Islet precursor cell (in vitro differentiated cells): ENCODE measurements around the gene FFAR3.

Source experiments
- DNase-seq: peaks from one replicate; pipeline ENCODE4 v3.0.0-alpha.2; 2018

Gene FFAR3

DNA sequence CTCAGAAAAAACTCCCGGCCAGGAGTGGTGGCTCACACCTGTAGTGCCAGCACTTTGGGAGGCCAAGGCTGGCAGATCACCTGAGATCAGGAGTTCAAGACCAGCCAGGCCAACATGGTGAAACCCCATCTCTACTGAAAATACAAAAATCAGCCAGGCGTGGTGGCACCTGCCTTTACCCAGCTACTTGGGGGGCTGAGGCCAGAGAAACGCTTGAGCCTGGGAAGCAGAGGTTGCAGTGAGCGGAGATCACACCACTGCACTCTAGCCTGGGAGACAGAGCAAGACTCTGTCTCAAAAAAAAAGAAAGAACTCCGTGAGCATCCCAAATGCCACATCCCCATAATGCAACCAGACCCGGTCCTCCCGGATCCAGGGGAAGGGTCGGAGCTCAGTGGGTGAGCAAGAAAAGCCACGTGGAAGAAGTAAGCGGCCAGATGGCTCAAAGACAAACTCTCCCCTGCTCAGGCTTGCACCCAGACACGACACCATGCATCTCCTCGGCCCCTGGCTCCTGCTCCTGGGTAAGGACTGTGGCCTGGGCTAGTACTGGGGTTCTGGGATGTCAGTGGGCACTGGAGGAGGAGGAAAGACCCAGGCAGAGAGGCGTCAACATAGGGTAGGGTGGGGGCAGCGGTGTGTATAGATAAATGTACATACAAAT lies 26.6 kb upstream of the FFAR3 start:
- no peak for DNase-seq

DNA sequence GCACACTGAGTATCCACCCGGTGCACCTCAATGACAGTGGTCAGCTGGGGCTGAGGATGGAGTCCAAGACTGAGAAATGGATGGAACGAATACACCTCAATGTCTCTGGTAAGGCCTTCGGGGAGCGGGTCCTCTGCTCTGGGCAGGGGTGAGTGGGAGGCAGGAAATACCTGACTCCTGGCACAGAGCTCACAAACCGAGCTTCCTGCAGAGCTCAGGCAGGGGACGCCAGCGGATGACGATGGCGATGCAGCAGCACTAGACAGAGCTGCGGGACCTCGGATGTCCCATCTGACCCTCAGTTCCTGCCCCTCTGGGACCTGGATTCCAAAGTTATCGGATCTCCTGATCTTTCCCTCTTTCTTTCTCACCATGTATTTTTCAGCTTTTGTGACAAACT lies 25.4 kb upstream of the FFAR3 start:
- no peak for DNase-seq

DNA sequence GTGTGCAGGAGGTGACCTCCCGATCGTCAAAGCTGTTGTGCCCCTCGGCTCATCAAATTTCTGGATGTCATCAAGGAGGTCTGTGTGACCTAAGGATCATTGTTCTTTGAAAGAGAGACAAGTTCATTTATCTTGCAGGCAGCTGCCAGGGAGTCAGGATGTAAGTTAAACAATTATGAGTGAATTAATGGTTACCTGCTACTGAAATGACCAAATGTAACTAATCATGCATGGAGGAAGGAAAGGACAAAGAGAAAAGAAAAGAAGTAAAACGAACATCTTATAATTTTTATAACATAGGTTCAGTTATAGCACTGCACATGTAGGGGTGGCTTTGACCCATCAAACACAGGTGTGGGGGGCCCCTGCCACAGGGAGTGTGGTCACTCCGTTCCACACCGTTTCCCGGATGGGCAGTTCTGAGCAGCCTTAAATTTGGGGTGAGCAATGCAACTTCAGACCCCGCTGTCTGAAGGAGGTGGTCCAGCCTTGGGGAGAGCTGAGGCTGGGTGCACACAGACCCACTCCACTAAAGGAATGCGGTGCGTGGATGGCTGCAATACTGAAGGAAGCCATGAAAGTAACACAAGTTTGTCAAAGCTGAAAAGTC lies 24.0 kb upstream of the FFAR3 start:
- no peak for DNase-seq

DNA sequence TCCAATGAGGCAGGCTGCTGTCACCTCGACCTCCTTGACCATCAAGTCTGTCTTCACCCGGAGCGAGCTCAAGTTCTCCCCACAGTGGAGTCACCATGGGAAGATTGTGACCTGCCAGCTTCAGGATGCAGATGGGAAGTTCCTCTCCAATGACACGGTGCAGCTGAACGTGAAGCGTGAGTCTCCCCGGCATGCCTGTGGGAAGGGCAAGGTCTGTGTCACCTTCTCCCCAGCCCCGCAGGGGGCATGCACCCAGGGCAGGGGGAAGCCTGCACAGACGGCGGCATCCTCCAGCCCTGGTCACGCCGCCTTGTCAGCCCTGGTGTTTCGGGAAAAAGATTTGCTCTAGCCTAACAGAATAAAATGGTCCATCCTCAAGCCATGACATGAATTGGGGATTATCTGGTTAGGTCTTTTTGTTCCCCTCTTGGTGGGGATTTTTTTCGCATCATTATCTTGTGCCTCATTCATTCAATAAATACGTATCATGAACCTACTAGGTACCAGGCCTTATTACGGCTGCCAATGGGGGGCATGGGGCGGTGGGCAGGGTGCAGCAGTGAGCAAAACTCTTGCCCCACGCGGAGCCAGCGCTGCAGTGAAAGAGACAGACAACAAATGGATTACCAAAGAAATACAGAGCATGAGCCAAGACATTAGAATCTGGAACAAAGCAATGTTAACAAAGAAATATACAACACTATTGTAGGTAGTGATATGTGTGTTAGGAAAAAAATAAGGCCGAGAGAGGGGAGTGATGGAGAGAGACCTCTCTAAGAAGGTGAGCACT lies 21.9 kb upstream of the FFAR3 start:
- DNase-seq: no peak

DNA sequence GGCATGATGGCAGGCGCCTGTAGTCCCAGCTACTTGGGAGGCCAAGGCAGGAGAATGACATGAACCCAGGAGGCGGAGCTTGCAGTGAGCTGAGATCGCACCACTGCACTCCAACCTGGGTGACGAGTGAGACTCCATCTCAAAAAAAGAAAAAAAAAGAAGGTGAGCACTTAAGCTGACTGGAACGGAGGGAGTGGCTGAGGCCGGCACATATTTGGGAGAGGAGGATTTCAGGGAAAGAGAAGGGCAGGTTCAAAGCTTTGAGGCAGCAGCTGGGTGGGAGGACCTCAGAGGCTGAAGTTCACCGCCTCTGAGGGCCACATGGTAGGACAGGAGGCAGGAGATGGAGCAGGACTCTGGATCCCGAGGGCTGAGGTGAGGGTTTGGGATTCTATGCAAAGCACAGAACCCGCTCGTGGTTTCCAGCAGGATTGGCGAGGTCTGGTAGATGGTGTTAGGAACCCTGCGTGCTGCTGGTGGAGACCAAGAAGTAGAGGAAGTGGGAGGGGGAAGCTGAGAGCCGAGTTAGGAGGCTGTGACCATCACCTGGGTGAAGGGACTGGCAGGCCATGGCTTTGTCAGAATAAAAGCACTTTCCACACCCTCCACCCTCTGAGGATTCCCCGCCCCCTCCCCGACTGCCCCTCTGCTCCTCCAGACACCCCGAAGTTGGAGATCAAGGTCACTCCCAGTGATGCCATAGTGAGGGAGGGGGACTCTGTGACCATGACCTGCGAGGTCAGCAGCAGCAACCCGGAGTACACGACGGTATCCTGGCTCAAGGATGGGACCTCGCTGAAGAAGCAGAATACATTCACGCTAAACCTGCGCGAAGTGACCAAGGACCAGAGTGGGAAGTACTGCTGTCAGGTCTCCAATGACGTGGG lies 20.9 kb upstream of the FFAR3 start:
- no peak for DNase-seq

DNA sequence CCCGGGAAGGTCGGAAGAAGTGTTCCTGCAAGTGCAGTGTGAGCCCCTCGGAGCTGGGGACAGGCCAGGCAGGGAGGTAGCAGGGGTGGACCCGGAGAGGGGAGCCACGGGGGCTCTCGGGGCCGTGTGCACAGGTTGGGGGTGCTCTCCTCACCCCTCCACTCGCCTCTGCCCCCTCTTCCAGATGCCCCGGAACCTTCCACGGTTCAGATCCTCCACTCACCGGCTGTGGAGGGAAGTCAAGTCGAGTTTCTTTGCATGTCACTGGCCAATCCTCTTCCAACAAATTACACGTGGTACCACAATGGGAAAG lies 20.3 kb upstream of the FFAR3 start:
- no peak for DNase-seq

DNA sequence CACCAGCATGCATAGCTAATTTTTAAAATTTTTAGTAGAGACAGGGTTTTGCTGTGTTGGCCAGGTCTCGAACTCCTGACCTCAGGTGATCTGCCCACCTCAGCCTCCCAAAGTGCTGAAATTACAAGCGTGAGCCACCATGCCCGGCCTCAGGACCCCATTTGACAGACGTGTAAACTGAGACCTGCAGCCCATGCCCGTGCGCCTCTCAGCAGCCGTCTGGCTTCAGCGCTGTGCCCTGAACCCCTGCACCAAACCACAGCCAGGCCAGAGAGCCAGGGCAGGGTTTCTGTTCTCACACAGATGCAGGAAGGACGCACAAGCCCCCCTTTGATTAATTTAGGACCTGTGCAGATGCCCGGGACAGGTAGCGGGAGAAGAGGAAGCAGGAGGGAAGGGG lies 17.8 kb upstream of the FFAR3 start:
- no peak for DNase-seq

DNA sequence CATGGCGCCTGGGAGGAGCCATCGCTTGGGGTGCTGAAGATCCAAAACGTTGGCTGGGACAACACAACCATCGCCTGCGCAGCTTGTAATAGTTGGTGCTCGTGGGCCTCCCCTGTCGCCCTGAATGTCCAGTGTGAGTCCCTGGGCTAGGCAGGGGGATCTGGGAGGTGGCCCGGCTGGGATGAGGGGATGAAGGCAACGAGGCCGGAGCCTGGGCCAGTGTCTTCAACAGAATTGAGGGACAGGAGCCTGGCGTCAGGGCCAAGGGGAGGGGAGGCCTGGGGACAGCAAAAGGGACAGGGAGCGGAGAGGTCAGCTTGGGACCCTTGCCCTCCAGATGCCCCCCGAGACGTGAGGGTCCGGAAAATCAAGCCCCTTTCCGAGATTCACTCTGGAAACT lies 17.3 kb upstream of the FFAR3 start:
- no peak for DNase-seq

DNA sequence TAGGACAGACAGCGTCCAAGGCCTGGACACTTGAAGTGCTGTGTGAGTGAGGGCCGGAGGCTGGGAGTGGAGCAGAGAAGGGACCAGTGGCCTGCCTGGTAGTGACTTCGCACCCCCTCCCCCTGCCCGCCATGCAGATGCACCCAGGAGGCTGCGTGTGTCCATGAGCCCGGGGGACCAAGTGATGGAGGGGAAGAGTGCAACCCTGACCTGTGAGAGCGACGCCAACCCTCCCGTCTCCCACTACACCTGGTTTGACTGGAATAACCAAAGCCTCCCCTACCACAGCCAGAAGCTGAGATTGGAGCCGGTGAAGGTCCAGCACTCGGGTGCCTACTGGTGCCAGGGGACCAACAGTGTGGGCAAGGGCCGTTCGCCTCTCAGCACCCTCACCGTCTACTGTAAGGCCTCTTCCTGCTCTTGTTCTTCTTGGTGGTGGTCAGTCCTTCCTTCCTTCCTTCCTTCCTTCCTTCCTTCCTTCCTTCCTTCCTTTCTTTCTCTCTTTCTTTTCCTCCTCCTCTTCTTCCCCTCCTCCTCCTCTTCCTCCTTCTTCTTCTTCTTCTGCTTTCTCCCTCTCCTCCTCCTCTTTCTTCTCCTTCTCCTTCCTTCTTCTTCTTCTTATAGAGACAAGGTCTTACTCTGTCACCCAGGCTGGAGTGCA lies 16.6 kb upstream of the FFAR3 start:
- no peak for DNase-seq

DNA sequence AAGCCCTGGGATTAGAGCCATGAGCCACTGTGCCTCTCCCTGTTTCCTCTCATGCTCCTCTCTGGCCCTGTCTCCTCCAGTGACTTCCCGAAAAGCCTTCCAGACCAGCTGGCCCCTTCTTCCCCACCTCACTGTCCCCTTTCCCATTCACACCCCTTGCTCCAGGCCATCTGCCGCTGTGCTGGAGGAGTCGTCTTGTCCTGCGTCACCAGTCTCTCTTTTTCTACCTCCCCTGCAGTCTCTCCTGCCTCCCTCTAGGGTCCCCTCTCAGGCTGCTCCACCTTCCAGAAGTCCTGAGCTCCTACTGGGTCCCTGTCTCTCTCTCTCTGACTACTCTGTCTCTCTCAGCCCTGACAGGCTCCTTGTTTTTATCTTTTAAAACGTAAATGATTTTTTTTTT lies 15.8 kb upstream of the FFAR3 start:
- DNase-seq: no peak

DNA sequence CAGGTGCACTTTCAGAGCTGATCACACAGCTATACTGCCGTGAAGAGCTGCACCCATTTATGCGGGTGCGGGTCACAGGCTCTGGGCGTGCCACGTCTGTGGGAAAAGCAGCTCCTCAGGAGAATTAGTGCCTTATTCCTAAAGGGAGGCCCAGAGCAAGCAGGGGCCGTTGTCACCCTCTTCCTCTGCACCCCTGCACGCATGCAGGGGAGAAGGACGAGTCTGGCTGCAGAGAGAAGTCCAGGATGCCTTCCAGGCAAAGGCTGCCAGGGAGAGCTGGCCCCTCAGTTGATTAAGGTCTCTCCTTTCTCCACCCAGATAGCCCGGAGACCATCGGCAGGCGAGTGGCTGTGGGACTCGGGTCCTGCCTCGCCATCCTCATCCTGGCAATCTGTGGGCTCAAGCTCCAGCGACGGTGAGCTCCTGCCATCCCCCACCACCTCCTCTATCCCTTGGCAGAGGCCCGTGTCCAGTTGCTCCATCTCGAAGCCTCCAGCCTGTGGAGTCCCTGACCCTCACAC lies 13.7 kb upstream of the FFAR3 start:
- no peak for DNase-seq

DNA sequence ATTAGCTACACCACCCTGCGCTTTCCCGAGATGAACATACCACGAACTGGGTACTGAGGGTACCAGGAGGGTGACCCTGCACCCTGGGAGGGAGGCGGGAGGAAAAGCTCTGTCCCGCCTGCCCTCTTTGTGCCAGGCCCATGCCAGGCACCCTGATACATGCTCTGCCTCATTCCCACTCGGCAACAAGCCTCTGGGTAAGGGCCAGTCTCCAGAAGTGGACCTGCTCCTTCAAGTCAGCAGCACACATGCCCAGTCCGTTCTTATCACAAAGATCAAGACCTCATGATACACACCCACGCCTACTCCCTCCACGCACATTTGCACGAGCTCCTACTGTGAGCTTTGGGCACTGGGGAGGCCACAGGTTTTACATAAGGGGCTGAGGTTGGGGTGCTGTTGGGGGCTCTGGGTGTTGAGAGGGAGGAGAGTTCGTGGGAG lies 12.6 kb upstream of the FFAR3 start:
- no peak for DNase-seq

DNA sequence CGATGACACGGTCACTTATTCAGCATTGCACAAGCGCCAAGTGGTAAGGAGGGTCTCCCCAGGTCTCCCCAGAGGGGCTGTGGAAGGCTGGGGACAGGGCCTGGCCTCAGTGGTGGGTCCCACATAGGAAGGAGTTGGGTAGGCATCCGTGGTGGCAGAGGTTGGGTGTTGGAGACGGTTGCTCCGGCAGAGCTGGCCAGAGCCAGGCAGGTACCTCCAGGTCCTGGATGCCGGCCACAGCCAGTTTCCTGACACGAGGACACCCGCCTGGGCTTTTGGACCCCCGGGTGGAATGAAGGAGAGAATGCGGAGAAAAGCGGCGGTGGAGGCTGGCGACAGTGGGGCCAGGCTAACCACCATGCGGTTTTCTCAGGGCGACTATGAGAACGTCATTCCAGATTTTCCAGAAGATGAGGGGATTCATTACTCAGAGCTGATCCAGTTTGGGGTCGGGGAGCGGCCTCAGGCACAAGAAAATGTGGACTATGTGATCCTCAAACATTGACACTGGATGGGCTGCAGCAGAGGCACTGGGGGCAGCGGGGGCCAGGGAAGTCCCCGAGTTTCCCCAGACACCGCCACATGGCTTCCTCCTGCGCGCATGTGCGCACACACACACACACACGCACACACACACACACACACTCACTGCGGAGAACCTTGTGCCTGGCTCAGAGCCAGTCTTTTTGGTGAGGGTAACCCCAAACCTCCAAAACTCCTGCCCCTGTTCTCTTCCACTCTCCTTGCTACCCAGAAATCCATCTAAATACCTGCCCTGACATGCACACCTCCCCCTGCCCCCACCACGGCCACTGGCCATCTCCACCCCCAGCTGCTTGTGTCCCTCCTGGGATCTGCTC lies 11.8 kb upstream of the FFAR3 start:
- no peak for DNase-seq

DNA sequence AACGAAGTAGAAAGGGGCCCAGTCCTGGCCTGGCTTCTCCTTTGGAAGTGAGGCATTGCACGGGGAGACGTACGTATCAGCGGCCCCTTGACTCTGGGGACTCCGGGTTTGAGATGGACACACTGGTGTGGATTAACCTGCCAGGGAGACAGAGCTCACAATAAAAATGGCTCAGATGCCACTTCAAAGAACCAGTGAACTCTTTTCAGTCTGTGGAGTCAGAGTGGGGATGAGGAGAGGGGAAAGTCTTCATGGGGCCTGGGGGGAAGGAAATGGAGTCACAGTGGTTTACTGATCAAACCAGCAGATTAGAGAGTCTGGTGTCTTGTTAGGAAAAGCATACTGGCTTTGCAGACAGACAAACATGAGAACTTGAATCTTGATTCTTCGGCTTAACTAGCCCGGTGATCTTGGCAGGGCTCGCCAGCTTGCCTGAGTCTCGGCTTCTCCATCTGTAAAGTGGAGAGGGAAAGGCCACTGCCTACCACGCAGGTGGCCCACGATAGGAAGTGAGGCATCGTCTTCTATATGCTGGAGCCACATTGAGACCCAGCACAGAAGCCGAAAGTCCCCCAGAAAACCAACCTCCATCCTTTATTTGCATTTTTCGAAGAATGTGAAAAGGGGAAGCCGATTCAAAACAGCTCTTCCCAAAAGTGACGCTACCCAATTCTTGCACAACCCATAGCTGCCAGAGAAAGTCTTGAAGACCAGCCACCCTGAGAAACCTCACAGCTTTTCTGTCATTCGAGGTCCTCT lies 10.9 kb upstream of the FFAR3 start, which contains the start of gene FFAR1:
Gene FFAR1 (plus strand): TSS at position 732 of the 759 bp plus-strand sequence. CDS start 3,650 bp downstream, outside the sequence.
- no peak for DNase-seq

DNA sequence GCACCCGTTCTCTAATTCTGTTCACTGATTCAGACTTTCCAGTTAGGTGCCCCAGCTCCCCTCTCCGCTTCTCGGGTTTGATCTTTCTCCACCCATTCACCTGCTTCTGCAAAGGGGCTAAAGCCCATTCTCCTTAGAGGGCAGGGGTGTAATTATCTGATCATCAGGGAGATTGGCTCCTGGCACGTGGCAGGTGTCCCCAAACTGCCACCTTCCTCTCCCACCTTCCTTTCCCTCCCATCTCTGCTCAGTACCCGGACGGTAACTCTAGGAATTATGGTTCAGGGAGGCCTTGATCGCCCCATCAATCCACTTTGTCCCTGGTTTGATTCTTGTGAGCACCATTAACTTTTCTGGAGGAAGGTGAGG lies 10.3 kb upstream of the FFAR3 start:
- no peak for DNase-seq

DNA sequence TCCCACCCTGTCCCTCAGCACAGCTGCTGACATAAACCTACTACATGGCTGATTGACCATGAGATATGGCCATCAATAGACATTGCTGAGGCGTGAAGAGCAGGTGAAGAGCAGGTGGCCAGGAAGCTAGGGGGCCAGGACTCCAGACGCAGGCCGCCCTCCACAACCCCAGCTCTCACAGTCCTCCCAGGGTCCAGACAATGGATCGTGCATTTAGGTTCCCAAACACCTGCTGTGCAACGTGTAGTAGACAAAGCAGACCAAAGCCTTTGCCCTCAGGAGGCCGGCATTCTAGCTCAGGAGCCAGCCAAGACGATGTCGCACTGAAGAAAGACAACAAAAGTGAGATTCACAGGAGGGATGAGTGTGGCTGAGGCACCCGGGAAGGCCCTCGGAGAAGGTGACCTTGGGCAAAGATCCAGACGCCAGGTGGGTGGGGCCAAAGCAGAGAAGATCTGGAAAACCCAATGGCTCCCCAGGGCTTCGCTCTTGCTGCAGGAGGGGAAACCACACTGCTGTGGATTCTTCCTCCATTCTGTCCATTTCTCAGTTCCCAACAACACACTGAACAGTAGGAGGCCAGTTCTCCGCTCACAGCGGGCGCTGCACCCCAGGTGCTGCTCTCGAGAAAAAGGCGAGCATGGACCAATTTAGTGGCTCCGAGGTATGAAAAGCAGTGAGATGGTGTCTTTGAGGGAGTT lies 9.2 kb upstream of the FFAR3 start:
- DNase-seq: peak; percentile 35

DNA sequence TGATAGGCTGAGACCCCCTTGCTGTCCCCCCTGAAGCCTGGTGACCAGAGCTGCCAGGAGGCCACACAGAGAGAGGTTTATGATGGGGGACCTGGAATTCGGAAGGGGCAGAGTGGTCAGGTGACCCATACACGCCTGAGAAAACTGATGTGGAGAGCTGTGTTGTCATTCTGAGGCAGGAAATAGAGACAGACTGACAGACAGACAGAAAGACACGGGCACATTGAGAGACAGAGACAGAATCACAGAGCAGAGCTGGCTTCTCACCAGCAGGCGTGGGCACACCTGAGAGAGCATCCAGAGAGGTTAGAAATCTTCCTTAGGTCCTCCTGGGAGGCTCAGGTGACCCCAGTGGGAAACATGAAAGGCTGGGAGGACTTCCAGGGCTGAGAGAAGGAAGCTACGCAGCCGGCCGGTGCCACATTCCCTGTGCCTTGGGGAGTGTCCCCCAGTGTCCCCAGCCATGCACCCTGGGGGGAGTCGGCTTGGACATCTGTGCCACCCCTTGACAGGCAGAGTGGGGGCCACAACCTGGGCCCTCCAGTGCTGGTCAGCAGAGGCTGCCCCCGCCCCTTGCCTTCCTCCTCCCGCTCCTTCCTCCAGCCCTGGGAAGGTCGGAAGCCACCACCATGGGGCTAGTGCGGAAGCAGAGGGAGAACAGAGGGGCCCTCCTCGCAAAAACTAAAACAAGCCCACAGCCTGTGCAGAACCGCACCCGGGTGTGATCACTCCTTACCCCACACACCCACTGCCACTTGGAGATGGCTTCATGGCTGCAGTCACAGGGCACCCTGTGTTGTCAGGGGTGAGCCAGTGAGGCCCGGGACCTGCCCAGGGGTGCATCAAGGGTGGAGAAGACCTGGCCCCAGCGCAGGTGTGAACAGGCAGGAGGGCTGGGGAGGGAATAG lies 8.4 kb upstream of the FFAR3 start:
- DNase-seq: peak; percentile 46

DNA sequence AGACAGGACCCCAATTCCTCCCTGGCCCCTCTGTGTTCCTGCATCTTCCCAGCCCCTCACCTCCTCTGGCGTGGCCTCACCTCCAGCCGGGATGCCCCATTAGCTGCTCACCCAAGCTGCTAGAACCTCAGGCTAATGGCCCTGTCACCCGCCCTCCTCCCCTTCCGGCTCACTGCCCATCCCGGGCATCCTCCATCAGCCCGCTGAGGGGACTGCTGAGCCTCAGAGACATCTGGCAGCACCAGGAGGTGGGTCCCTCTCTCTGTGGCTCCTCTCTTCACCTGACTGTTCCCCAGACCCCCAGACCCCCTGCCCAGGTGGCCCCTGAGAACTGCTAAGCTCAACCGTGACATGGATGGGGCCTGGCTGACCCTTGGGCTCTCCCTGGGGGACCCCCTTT lies 7.7 kb upstream of the FFAR3 start:
- DNase-seq: no peak
